Cardiac fibroblast (primary cell): ENCODE results near the gene AGK.

Experiments used
- DNase-seq, 2 donors: peaks; one replicate each; pipeline versions ENCODE4 v3.0.0 to v3.0.0-alpha.2; 2010; ENCODE audit warnings: low read depth in 2 of 2
- H3K4me3 ChIP-seq, 2 donors: replicated peaks in 1 of 2; 1 replicate in 1 of 2; 2 replicates in 1 of 2; pipeline ENCODE4 v1.5.1; 2011; ENCODE audit warnings: low read depth in 2 of 2, low read length in 2 of 2, mild to moderate bottlenecking in 2 of 2, moderate library complexity in 1 of 2
- TF ChIP-seq, protein P1 (sequence below): IDR thresholded peaks from one replicate; pipeline ENCODE4 v1.5.1; 2011; ENCODE audit warnings: low read depth, mild to moderate bottlenecking, low read length, inconsistent platforms

The AGK gene

DNA sequence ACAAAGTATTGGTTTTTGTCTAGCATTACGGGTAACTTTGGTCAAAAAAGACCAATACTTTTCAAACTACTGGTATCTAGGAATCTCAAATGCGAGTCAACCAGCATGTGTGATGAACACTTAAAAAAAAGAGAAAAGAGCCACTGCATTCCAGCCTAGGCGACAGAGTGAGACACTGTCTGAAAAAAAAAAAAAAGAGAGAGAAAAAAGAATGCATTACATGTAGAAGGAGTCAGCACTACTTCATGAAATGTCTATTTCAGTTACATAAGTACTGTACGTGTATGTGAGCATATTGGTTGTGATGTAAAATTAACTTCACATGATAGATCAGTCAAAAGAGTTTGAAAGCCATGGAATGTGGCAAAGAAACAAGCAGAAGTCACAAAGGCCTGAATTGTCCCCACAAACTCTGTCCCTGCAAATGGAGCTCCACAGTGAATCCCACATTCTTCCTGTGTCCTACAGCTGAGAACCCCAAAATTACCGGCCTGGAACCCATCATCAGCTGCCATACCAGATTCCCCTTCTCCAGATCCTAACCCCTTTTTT, 149.2 kb downstream of the AGK start:
- TF ChIP-seq, protein P1, sequence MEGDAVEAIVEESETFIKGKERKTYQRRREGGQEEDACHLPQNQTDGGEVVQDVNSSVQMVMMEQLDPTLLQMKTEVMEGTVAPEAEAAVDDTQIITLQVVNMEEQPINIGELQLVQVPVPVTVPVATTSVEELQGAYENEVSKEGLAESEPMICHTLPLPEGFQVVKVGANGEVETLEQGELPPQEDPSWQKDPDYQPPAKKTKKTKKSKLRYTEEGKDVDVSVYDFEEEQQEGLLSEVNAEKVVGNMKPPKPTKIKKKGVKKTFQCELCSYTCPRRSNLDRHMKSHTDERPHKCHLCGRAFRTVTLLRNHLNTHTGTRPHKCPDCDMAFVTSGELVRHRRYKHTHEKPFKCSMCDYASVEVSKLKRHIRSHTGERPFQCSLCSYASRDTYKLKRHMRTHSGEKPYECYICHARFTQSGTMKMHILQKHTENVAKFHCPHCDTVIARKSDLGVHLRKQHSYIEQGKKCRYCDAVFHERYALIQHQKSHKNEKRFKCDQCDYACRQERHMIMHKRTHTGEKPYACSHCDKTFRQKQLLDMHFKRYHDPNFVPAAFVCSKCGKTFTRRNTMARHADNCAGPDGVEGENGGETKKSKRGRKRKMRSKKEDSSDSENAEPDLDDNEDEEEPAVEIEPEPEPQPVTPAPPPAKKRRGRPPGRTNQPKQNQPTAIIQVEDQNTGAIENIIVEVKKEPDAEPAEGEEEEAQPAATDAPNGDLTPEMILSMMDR: no peak
- peak overlapping the region in 1 of 2 donors; percentile 59 for H3K4me3 ChIP-seq
- DNase-seq: no peak

GRCh38 chr7:141700848-141701371, 149.7 kb downstream of the AGK start:
- no peak for DNase-seq
- TF ChIP-seq, protein P1: no peak

DNA sequence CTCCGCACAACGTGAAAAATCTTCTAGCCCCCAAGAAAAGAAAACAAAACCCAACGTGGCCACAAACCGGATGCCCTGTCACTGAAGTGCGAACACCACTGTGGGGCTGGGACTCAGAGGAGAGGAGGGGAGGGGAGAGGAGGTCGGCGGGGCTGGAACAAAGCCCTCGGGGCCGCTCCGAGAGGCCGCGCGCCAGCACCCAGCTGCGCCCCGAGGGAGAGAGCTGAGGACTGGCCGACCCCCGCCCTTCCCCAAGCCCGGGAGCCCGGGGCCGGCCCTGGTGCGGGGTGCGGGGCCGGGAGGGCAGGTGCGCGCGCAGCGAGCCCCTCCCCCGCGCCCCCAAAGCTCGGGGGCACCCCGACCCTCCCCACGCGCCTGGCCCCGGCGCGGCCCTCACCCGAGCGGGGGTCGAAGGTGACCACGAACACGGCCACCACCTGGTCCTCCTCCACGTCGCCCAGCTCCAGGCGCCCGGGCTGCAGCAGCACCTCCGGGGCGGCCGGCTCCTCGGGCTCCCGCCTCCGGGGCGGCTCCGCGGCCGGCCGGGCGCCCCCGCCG, 150.4 kb downstream of the AGK start:
- DNase-seq: peak in 1 of 2 donors; percentile 30
- H3K4me3 ChIP-seq: peak overlapping the region; percentile 59 to 71
- TF ChIP-seq, protein P1: no peak

More at GRCh38 chr7:141700848-141701371, 149.7 kb downstream of the AGK start:
- H3K4me3 ChIP-seq: peak overlapping the region; percentile 59 to 71

GRCh38 chr7:141702047-141702567, 150.9 kb downstream of the AGK start, which contains the start of gene DENND11:
DENND11 (minus strand) TSS chr7:141702166; CDS start chr7:141702153, 13 bp downstream.
- H3K4me3 ChIP-seq: peak within 1 kb of the TSS; percentile 59 to 71
- TF ChIP-seq, protein P1: no peak
- DNase-seq: peak in 1 of 2 donors; percentile 45

- TF ChIP-seq, protein P1: no peak
- no peak for DNase-seq
- H3K4me3 ChIP-seq: no peak overlapping the region
Measured at GRCh38 chr7:141702892-141703291, 151.7 kb downstream of the AGK start.

- H3K4me3 ChIP-seq: no peak overlapping the region
- no peak for DNase-seq
- TF ChIP-seq, protein P1: no peak
Measured at GRCh38 chr7:141704112-141704511, 152.9 kb downstream of the AGK start.
